Measurements from ENCODE around the gene POLE3. TPM values are rescaled to one million over a fixed set of nuclear protein-coding genes. Genes with fewer than 3 reads are reported as not detected.
"Not testable (repeated sequence)": the region's sequence is repeated elsewhere in the genome, so short reads cannot be mapped to it uniquely, and the experiment has no call there.

The POLE3 gene
- total RNA-seq, 1 donor from 2014 or later, result 46.6 TPM

DNA sequence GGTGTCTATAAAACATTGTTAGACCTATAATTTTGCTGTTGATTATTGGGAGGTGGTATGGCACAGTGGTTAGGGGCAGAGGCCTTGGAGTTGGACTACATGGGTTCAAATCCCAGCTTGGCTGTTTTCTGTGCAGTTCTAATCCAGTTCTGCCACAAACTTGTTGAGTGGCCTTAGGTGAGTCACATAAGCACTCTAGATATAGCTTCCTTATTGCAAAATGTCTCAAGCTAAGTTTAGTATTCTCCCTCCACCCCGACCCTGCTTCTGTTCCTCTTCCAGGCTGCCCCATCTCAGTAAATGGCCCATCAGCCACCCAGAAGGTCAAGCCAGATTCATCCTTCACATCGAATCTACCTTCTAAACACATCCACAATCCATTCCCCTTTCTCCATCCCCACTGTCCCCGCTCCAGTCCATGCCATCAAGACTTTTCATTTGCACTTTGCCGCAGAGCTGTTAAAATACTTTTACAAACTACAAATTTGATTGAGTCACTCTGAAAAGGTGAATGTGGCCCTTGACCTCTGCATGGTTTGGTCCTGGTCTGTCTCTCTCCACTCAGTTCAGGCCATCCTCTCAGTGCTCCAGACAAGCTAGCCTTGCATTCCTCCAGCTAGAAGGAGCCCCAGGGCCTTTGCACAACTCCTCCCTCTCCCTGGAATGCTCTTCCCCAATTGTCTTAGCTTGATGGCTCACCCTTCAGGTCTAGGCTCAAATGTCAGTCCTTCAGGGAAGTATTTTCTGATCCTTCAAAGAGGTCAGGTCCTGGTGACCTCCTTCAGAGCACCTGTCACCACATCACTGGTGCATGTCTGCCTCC lies 23.7 kb downstream of the POLE3 start:
- H3K36me3 ChIP-seq (ENCODE audit: control insufficient read depth, insufficient read depth, low read length), result peaks cover 15% of the 10 kb centered on the region
- no peak for TF ChIP-seq CTCF (IDR thresholded peaks at IDR 0.05; ENCODE audit: insufficient read depth, low read length, severe bottlenecking)
- no peaks in the 10 kb centered on the region for H3K27me3 ChIP-seq (ENCODE audit: control insufficient read depth, insufficient read depth, low read length)
- FAIRE-seq, result no peak
- H3K4me3 ChIP-seq (ENCODE audit: low read depth, low read length), result no peak overlapping the region
- peak; percentile 35 for DNase-seq (ENCODE audit: low read depth)

DNA sequence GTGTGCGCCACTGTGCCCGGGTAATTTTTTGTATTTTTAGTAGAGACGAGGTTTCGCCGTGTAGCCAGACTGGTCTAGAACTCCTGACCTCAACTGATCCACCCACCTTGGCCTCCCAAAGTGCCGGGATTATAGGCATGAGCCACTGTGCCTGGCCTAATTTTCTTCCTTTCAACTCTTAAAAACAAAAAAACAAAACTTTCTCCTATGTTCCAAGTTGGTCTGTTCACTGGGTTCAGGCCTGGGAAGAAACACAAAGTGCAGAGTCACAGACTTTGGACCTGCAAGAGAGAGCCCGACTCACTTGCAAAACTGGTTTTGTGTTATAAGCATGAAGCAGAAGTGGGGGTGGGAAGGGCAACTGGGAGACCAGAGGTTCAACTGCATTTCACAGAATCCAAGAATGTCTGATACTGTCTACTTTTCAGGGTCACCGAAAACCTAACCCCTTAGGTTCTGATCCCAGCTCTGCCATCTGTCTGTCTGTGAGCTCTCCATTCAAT lies 28.5 kb downstream of the POLE3 start:
- no peaks in the 10 kb centered on the region for H3K36me3 ChIP-seq (ENCODE audit: control insufficient read depth, insufficient read depth, low read length)
- H3K27me3 ChIP-seq (ENCODE audit: control insufficient read depth, insufficient read depth, low read length), result no peaks in the 10 kb centered on the region
- no peak overlapping the region for H3K4me3 ChIP-seq (ENCODE audit: low read depth, low read length)
- FAIRE-seq, result no peak
- TF ChIP-seq CTCF (IDR thresholded peaks at IDR 0.05; ENCODE audit: insufficient read depth, low read length, severe bottlenecking), result no peak
- DNase-seq (ENCODE audit: low read depth), result peak; percentile 60

GRCh38 chr9:113381441-113381840 lies 29.0 kb downstream of the POLE3 start:
- not testable (repeated sequence) for H3K36me3 ChIP-seq (ENCODE audit: control insufficient read depth, insufficient read depth, low read length); FAIRE-seq; DNase-seq (ENCODE audit: low read depth)

GRCh38 chr9:113380869-113381378 lies 29.6 kb downstream of the POLE3 start:
- DNase-seq (ENCODE audit: low read depth) (peak; percentile 36), FAIRE-seq (no peak)
- no peak for TF ChIP-seq CTCF (IDR thresholded peaks at IDR 0.05; ENCODE audit: insufficient read depth, low read length, severe bottlenecking)

More at GRCh38 chr9:113381441-113381840, 29.0 kb downstream of the POLE3 start:
- not testable (repeated sequence) for H3K4me3 ChIP-seq (ENCODE audit: low read depth, low read length); H3K27me3 ChIP-seq (ENCODE audit: control insufficient read depth, insufficient read depth, low read length)

DNA sequence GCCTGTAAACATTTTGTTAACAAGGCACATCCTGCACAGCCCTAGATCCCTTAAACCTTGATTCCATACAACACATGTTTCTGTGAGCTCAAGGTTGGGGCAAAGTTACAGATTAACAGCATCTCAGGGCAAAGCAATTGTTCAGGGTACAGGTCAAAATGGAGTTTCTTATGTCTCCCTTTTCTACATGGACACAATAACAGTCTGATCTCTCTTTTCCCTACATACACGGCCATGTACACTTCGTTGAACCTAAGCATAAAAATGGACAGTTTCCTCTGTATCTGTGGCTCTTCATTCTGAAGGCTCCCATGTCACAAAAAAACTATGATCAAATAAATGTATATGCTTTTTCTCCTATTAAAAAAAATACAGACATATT lies 30.7 kb downstream of the POLE3 start:
- not testable (repeated sequence) for H3K27me3 ChIP-seq (ENCODE audit: control insufficient read depth, insufficient read depth, low read length); DNase-seq (ENCODE audit: low read depth); FAIRE-seq; H3K36me3 ChIP-seq (ENCODE audit: control insufficient read depth, insufficient read depth, low read length); H3K4me3 ChIP-seq (ENCODE audit: low read depth, low read length)

More at GRCh38 chr9:113380869-113381378, 29.6 kb downstream of the POLE3 start:
- Histone ChIP-seq H3K36me3 (ENCODE audit: control insufficient read depth, insufficient read depth, low read length) (no peaks in the 10 kb centered on the region), H3K27me3 (ENCODE audit: control insufficient read depth, insufficient read depth, low read length) (no peaks in the 10 kb centered on the region), H3K4me3 (ENCODE audit: low read depth, low read length) (no peak overlapping the region)

GRCh38 chr9:113379094-113379828 lies 31.2 kb downstream of the POLE3 start:
- DNase-seq (ENCODE audit: low read depth); H3K4me3 ChIP-seq (ENCODE audit: low read depth, low read length); FAIRE-seq; H3K27me3 ChIP-seq (ENCODE audit: control insufficient read depth, insufficient read depth, low read length); H3K36me3 ChIP-seq (ENCODE audit: control insufficient read depth, insufficient read depth, low read length): not testable (repeated sequence)

Data from bronchial epithelial cell (primary cell).